HG02885 (cell line): ENCODE data around the gene SPAG7.
"Not testable (repeated sequence)": the region's sequence is repeated elsewhere in the genome, so short reads cannot be mapped to it uniquely, and the experiment has no call there.

ENCODE experiments used
- ATAC-seq: cut with Tn5 transposase; IDR thresholded peaks from one replicate; pipeline ENCODE4 v1.9.1; 2021; ENCODE audit warnings: mild to moderate bottlenecking; ENCODE audit not compliant: unreplicated experiment, poor library complexity

The SPAG7 gene

DNA sequence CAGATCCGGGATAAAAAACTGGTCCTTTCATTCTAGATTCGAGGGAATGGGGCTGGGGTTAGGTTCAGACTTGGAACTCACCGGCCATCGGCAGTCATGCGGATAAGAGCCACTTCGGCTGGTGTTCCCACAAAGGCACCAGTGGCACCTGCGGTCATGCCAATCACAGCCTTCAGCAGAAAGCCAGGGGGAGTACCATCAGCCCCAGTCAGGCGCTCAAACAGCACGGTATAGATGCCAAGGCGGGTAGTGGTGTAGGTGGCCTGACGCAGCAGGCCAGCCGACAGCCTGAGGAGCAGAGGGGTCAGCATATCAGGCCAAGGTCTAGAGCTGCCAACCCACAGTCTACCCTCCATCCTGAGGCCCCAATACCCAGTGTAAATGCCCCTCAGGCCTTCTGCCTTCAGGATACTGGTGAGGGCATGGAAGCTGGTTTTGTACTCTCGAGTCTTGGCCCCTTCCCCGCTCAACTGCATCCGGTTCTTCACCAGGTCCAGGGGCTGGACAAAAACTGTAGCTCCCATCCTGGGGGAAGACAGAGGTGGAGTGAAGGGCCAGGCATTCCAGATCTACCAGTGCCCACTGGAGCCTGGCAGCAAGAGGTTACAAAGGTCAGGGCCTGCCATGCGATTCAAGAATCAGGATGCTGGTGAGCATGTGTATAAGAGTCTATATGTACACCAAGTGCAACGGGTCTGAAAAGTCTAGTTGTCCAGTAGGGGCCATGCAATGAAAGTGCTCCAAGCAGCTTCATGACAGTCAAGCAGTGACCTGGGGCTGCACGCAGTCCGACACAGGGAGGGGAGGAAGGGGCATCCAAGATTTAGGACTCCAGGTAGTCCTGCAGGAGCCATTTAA, 28.7 kb downstream of the SPAG7 start:
- ATAC-seq: no peak

DNA sequence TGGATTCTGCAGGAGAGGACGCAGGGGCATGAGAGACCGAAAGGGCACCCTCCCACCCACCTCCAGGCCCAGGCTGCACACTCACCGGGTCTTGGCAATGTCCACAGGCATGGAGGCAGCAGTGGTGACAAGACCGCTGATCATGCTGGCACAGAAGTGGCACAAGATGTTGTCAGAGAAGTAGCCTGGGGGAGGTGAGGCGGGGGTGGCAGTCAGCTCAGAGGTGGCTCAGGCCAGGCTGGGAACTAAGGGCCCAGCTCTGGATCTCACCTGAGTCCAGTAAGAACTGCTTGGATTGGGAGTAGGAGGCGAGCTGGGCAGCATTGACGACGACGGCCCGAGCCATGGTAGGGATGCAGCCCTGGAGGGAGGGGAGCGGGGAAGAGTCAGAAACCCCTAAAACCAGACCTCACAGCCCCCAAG, 29.5 kb downstream of the SPAG7 start:
- ATAC-seq: no peak

DNA sequence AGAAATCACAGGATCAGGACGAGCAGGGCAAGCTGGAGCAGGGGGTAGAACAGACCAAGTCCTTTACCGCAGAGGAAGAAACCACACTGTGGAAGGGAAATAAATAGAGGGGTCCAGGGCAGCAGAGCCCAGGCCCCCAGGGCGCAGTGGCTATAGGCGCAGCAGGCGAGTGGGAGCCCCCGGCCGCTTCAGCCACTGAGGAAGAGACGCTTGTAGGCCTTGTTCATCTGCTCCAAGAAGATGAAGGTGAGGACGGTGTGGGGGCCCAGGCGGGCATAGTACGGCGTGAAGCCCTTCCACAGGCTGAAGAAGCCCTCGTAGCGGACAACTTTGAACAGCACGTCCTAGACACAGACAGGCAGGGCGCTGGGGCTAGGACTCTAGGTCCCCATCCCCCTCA, 30.1 kb downstream of the SPAG7 start:
- ATAC-seq: no peak

DNA sequence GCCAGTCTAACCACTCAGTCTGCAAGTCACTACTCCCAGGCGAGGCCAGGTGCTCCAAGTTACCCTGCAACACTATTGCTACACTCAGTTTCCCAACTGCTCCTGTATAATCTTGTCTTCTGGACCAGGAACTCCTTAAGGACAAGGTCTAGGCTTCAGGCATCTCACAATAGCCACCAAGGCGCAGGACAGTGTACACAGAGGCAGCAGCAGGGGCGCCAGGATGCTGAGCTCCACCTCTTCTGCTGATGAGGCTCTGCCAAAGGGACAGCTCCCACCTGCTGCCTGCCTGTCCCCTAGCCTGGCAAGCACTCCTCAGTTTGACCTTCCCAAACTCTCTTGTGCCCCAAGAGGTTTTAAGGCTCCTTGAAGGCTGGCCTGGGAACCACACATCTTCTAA, 31.2 kb downstream of the SPAG7 start:
- no peak for ATAC-seq

DNA sequence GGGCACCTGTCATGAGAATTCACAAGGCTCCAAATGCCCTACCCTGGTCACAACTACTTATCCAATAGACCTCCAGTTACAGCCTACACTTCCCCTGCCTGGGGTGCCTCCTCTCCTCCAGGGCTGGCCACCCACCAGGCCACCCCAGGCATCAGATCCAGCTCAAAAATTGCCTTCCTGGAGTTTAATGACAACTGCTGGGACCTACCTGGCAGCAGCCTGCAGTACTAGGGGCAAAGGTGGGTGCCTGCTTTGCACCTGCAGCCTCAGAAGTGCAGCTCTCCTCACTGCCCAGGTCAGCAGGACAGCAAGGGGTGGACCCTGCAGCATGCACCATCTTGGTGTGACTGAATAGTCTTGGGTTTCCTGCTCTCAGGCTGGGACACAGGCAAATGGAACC, 32.0 kb downstream of the SPAG7 start:
- ATAC-seq: no peak

DNA sequence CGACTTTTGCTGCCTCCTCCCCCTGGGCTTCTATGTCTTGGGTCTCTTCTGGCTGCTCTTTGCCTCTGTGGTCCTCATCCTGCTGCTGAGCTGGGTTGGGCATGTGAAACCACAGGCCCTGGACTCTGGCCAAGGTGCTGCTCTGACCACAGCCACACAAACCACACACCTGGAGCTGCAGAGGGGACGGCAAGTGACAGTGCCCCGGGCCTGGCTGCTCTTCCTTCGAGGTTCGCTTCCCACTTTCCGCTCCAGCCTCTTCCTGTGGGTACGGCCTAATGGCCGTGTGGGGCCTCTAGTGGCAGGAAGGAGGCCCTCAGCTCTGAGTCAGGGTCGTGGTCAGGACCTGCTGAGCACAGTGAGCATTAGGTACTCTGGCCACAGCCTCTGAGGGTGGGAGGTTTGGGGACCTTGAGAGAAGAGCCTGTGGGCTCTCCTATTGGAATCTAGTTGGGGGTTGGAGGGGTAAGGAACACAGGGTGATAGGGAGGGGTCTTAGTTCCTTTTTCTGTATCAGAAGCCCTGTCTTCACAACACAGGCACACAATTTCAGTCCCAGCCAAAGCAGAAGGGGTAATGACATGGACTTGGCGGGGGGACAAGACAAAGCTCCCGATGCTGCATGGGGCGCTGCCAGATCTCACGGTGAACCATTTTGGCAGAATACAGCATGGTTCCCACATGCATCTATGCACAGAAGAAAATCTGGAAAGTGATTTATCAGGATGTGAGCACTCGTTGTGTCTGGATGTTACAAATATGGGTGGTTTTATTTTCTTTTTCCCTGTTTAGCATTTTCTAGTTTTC, 33.2 kb downstream of the SPAG7 start:
- no peak for ATAC-seq

DNA sequence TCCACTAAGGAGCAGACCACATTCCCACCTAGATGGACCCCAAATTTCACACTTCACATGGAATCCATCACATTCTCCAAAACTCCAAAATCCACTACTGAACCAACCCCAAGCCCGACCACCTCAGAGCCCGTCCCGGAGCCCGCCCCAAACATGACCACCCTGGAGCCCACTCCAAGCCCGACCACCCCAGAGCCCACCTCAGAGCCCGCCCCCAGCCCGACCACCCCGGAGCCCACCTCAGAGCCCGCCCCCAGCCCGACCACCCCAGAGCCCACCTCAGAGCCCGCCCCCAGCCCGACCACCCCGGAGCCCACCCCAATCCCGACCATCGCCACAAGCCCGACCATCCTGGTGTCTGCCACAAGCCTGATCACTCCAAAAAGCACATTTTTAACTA, 34.0 kb downstream of the SPAG7 start:
- ATAC-seq: no peak

DNA sequence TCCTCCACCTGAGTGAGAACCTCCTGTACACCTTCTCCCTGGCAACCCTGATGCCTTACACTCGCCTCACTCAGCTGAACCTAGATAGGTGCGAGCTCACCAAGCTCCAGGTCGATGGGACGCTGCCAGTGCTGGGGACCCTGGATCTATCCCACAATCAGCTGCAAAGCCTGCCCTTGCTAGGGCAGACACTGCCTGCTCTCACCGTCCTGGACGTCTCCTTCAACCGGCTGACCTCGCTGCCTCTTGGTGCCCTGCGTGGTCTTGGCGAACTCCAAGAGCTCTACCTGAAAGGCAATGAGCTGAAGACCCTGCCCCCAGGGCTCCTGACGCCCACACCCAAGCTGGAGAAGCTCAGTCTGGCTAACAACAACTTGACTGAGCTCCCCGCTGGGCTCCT, 34.9 kb downstream of the SPAG7 start:
- ATAC-seq: no peak

DNA sequence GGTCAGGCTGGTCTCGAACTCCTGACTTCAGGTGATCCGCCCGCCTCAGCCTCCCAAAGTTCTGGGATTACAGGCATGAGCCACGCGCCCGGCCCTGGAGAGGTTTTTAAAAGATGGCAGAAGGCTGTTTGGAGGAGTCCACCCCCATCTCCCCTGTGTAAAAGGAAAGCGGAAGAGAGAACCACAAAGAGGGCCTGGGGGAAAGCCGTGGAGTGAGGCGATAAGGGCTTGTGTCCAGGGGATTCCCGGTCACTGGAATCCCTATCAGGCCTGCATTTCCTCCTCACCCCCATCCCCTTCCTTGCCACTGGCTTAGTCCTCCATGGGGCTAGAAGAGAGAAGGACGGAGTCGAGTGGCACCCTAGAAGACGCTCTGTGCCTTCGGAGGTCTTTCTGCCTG, 35.7 kb downstream of the SPAG7 start, which contains the start of gene GP1BA:
TSS of gene GP1BA (plus strand) at position 315 of the 400 bp plus-strand sequence. CDS start 328 bp downstream, outside the sequence.
- no peak for ATAC-seq

DNA sequence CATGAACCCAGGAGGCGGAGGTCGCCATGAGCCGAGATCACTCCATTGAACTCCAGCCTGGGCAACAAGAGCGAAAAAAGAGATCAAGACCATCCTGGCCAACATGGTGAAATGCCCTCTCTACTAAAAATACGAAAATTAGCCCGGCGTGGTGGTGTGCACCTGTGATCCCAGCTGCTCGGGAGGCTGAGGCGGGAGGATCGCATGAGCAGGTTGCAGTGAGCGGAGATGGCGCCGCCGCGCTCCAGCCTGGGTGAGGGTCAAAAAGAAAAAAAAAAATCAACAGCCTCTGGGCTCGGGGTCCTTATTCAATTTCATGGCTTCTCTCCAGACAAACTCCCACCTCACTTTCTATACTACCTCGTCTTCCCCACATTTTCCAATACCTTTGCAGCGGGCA, 38.7 kb downstream of the SPAG7 start:
- no peak for ATAC-seq

DNA sequence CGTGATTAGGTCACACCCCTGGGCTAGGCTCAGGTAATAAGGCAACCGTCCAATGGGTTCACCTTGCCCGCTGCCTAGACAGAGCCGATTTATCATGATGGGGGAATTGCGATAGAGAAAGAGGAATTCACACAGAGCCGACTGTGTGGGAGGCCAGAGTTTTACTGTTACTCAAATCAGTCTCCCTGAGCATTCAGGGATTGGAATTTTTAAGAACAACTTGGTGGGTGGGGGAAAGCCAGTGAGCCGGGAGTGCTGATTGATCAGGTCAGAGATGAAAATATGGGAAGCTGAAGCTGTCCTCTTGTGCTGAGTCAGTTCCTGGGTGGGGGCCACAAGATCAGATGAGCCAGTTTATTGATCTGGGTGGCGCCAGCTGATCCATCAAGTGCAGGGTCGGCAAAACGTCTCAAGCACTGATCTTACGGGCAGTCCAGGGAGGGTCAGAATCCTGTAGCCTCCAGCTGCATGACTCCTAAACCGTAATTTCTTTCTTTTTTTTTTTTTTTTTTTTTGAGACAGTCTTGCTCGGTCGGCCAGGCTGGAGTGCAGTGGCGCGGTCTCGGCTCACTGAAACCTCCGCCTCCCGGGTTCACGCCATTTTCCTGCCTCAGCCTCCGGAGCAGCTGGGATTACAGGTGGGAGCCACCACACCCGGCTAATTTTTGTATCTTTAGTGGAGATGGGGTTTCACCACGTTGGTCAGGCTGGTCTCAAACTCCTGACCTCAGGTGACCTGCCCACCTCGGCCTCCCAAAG, 40.9 kb downstream of the SPAG7 start:
- not testable (repeated sequence) for ATAC-seq

DNA sequence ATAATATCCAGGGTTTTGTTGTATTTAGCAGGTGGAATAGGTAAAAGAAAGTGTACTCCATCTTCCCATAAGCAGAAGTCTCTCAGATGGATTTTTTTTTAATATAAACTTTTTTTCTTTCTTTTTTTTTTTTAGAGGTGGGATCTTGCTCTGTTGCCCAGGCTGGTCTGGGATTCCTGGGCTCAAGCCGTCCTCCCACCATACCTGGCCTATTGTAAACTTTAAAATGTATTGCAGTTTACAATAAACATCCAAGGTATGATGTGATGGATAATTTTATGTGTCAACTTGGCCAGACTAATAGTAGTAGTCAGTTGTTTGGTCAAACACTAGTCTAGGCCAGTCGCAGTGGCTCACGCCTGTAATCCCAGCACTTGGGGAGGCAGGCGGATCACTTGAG, 46.3 kb downstream of the SPAG7 start:
- no peak for ATAC-seq

DNA sequence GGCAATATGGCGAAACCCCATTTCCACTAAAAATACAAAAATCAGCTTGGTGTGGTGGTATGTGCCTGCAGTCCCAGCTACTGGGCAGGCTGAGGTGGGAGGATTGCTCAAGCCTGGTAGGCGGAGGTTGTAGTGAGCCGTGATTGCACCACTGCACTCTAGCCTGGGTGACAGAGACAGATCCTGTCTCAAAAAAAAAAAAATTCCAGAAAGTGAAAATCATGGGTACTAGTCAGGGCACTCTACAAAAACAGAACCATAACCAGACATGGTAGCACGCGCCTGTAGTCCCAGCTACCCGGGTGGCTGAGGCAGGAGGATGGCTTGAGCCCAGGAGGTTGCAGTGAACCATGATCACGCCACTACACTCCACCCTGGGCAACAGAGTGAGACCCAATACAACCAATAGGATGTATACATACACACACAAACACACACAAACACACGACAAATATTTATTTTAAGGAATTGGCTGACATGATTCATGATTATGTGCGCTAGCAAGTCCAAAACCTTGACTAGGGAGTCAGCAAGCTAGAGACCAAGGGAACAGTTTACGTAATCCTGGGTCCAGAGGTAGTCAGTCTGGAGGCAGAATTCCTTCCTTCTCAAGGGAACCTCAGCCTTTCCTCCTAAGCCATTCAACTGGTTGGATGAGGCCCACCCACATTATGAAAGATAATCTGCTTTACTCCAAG, 47.1 kb downstream of the SPAG7 start:
- ATAC-seq: no peak

DNA sequence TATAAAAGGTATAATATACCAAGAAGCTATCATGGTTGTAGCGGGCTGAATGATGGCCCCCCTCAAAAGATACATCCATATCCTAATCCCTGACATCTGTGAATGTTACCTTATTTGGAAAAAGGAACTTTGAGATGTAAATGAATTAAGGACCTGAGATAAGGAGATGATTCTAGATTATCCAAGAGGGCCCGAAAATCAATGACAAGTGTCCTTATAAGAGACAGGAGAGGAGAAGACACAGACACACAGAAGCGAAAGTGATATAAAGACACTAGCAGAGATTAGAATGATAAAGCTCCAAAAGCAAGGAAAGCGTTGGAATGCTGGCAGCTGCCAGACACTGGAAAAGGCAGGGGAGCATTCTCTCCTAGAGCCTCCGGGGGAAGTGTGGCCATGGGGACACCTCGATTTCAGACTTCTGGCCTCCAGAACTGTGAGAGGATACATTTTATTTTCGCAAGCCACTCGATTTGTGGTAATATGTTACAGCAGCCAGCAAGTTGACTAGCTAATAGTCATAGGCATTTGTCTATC, 48.0 kb downstream of the SPAG7 start:
- no peak for ATAC-seq

DNA sequence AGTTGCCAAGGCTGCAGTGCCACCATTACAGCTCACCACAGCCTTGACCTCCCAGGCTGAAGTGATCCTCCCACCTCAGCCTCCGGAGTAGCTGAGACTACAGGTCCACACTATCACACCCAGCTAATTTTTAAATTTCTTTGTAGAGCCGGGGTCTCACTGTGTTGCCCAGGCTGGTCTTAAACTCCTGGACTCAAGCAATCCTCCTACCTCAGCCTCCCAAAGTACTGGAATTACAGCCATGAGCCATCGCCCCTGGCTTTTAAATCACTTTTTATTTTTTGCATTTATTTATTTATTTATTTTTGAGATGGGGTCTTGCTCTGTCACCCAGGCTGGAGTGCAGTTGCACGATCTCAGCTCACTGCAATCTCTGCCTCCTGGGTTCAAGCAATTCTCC, 53.1 kb downstream of the SPAG7 start:
- not testable (repeated sequence) for ATAC-seq

DNA sequence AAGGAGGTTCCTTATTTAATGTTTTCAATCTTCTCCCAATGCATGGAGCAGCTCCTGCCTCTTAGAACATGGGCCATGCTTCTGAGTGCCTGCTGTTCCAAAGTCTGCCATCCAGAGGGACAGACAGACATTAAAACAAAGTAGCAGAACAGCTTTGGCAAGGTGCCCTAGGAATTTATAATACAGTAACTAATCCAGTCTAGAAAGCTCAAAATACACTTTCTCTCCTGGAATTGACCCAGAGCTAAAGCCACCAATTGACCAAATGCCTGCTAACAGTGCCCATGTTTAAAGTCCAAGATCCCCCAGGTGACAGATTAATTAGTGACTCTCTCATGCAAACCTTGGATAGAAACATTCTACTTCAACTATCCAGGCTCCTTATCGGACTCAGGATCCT, 53.6 kb downstream of the SPAG7 start:
- no peak for ATAC-seq
